Central memory CD8-positive, alpha-beta T cell (primary cell): ENCODE results near the gene SNRPA1.

Experiments
- ATAC-seq: fragments of 150-1000 bp; cut with Tn5 transposase; replicated peaks from 2 replicates; pipeline ENCODE4 v1.10.0; 2022; ENCODE audit warnings: mild to moderate bottlenecking, moderate FRiP score, moderate number of reproducible peaks; ENCODE audit not compliant: poor library complexity, severe bottlenecking; ENCODE audit errors: extremely low read depth
- DNase-seq, 2 donors: peaks; one replicate each; pipeline ENCODE4 v3.0.0; 2021; ENCODE audit warnings: low spot score in 2 of 2
- H3K27ac Mint-ChIP-seq: one replicate; pipeline ENCODE4 v1.8.0; 2022; ENCODE audit warnings: low read depth, mild to moderate bottlenecking, moderate library complexity, mixed read lengths
- H3K27me3 Mint-ChIP-seq: one replicate; pipeline ENCODE4 v1.8.0; 2022; ENCODE audit warnings: mixed read lengths
- H3K36me3 Mint-ChIP-seq: one replicate; pipeline ENCODE4 v1.8.0; 2022; ENCODE audit warnings: mild to moderate bottlenecking, moderate library complexity, mixed read lengths; ENCODE audit not compliant: insufficient read depth
- H3K4me1 Mint-ChIP-seq: one replicate; pipeline ENCODE4 v1.8.0; 2022; ENCODE audit warnings: mixed read lengths
- H3K4me3 Mint-ChIP-seq: one replicate; pipeline ENCODE4 v1.8.0; 2022; ENCODE audit warnings: mild to moderate bottlenecking, moderate library complexity, mixed read lengths
- H3K9me3 Mint-ChIP-seq: one replicate; pipeline ENCODE4 v1.8.0; 2022; ENCODE audit warnings: mixed read lengths

Gene SNRPA1

DNA sequence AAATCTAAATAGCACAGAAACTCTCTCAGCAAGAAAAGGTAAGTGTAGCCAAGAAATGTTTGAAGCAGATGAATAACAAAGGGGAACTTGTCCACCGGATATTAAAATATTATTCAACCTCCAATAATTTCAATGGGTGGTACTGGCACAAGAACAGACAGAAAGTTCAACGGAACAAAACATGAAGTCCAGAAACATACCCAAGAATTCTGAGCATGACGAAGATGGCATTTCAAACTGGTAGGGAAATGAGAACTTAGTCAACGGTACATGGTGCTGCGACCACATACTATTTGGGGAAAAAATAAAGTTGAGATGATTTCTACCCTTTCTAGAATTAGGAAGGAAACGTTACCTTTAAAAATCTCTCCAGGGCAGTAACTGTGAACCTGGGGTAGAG is 48.7 kb downstream of the SNRPA1 start:
- peak overlapping the region; percentile 47 for H3K4me3 Mint-ChIP-seq
- peak overlapping the region; percentile 93 for H3K27ac Mint-ChIP-seq
- no peaks in the 10 kb centered on the region for H3K27me3 Mint-ChIP-seq
- peaks cover 15% of the 10 kb centered on the region for H3K36me3 Mint-ChIP-seq
- ATAC-seq: no peak
- H3K4me1 Mint-ChIP-seq: peaks cover 85% of the 10 kb centered on the region
- no peak for DNase-seq
- H3K9me3 Mint-ChIP-seq: no peaks in the 10 kb centered on the region

DNA sequence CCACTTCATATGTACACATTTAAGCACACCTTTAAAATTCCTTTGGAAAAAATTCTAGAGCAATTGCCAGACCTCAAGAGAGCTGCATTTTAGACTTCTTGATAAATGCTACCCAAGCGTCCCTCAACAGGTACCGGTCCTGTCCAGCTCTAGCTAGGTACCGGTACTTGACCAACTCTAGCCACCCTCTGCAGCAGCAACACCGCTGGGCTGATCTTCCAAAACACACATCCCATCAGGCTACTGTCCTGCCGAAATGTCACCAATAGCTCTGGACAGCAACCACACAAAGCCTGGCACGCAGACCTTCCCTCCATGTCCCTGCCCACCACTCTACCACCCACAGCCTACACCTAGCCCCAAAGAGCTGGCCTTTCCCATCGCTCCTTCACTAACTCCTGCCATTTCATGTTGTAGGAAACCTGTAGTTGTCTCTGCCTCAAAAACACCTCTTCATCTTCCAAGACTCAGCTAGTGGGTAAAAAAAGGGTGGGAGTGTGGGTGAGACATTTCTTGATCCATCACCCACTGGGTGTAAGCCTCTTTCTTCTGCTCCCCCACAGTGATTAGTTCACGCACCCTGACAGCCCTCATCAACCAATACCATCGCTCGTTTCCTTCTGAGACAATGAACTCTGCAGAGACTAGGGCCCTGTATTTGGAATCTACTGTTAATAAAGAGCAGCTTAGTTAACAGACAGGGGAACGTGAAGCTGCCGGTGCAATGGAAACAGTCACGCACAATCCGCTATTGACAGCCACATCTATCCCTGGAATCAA is 50.0 kb downstream of the SNRPA1 start:
- ATAC-seq: no peak
- Mint-ChIP-seq H3K27ac (peak overlapping the region; percentile 93), H3K36me3 (peaks cover 6% of the 10 kb centered on the region), H3K27me3 (no peaks in the 10 kb centered on the region), H3K9me3 (no peaks in the 10 kb centered on the region), H3K4me3 (peak overlapping the region; percentile 74), H3K4me1 (peaks cover 79% of the 10 kb centered on the region)
- DNase-seq: no peak

DNA sequence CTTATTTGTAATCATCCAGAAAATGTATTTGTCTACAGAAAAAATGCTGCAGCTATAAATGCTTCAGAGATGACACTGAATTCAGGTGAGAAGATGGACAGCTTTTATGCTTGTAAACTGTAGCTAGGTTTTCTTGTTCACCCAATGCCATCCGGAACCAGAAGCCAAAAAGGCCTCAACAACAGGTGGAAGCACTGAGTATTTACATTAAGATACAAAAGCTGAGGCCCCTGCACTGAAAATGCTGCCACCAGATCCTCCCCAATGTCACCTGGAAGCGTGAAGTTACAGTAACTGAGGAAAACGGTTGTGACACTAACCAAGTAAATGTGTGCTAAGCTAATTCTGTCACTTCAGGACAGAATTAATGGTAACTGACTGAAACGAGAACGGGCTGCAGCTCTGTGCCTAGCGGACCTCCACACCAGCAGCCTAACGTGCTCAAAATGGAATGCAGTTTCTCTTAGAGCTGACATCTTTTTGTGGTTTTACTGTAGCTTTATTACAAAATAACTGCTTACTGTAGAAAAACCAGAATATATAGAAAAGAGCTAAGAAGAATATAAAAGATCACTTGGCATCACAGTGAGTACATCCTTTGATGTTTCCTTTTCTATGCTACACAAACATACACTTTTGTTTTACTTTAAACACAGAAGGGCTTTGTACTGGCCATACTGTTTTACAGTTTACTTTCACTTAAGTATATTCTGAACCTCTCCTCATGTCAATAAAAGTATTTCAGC is 50.8 kb downstream of the SNRPA1 start:
- DNase-seq: no peak
- Mint-ChIP-seq H3K36me3 (peaks cover 7% of the 10 kb centered on the region), H3K4me1 (peaks cover 79% of the 10 kb centered on the region), H3K9me3 (no peaks in the 10 kb centered on the region), H3K27me3 (no peaks in the 10 kb centered on the region), H3K27ac (peak overlapping the region; percentile 93), H3K4me3 (peak overlapping the region; percentile 74)
- ATAC-seq: no peak

DNA sequence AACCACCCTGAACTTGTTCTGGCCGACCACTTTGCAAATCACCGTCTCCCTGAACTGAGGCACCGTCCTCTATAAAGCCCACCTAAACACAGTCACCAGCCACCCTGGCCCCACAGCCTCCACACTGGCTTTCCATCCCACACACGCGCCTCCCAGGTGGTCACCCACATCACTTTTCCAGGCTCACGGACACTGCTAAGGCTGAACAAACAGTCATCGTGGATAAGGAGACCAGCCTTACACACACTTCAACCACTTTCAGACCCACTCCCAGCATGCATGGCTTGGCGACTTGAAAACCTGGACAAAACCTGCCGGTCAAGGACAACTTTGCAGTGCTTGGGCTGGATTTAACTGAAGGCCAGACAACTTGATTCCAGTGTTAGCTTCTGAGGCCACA is 51.6 kb downstream of the SNRPA1 start:
- Mint-ChIP-seq H3K27me3 (no peaks in the 10 kb centered on the region), H3K4me3 (peak overlapping the region; percentile 74), H3K4me1 (peaks cover 84% of the 10 kb centered on the region), H3K27ac (peak overlapping the region; percentile 93), H3K9me3 (no peaks in the 10 kb centered on the region), H3K36me3 (peaks cover 7% of the 10 kb centered on the region)
- ATAC-seq (no peak), DNase-seq (no peak)

DNA sequence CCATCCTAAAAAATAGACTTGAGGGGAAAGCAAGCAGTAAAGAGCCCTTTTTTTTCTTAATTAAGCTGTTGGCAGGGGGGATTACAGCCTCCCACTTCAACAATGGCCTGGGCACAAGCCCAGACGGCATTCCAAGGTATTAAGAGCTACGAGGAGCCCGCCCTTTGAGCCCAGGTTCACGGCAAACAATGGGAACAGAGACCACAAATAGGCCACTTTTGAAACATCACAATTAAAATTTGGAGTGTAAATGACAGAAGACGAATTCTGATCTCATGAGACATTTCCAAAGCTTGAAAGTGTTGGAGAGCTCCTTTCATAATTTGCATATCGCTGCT is 52.1 kb downstream of the SNRPA1 start:
- H3K9me3 Mint-ChIP-seq: no peaks in the 10 kb centered on the region
- peaks cover 81% of the 10 kb centered on the region for H3K4me1 Mint-ChIP-seq
- peak overlapping the region; percentile 74 for H3K4me3 Mint-ChIP-seq
- DNase-seq (no peak), ATAC-seq (no peak)
- no peaks in the 10 kb centered on the region for H3K27me3 Mint-ChIP-seq
- H3K36me3 Mint-ChIP-seq: peaks cover 5% of the 10 kb centered on the region
- peak overlapping the region; percentile 93 for H3K27ac Mint-ChIP-seq

DNA sequence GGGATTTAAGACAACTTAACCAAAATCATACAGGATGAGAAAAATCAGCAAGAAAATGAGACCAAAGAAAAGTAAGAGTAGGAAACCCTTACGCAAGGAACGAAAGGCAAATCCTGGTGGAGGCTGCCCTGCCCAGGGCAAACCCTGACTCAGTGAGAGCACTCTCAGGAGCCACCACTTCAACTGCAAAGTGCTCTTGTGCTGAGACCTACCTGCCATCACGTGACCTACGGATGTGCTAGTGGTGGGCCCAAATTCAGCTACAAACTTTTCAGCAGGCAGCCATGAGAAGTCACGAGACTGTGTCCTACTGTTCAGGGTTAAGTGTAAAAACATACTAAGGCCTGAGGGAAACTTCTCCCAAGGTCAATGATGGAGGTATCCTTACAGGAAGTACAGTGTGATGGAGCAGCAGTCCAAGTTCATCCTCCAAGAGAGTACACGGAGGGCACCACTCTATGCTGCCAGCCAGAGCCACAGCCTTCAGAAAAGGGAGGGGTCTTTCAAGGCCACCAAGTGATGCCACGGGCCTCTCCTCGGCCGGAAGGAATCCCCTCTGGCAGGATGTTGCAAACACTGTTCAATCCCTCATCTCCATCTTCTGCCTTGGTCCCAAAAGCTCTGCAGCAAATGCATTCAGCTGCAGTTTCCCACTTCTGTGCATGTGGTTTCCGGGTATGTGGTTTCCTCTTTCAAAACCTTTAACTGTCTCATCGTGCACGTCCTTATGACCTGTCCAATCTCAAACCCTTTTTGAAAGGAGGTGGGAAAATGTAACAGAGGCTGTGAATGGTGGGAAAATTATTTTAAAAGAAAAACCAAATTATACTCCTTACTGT is 52.7 kb downstream of the SNRPA1 start:
- Mint-ChIP-seq H3K27me3 (no peaks in the 10 kb centered on the region), H3K36me3 (peaks cover 5% of the 10 kb centered on the region), H3K4me3 (peak overlapping the region; percentile 74), H3K4me1 (peaks cover 82% of the 10 kb centered on the region), H3K9me3 (no peaks in the 10 kb centered on the region), H3K27ac (peak overlapping the region; percentile 93)
- ATAC-seq: peak; percentile 94
- peak; percentile 38 to 73 for DNase-seq

DNA sequence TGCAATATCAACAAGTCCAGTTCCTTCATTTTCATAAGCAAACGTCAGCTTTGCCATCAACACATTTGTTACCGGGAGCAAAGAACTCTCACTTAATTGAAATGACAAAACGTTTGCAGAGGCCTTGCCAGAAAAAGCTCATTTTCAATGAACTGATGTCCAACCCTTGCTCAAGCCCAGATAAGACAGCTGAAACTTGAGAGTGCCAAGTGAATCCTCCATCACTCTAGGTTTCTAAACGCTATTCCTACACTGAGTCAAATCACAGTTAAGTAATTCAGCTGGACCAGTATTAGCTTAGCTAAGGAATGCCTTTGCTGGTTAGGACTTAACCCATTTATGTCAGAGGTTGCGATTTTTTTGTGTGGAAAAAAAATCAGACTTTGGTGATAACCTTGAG is 54.7 kb downstream of the SNRPA1 start:
- peaks cover 12% of the 10 kb centered on the region for H3K36me3 Mint-ChIP-seq
- H3K9me3 Mint-ChIP-seq: no peaks in the 10 kb centered on the region
- H3K27me3 Mint-ChIP-seq: no peaks in the 10 kb centered on the region
- peak overlapping the region; percentile 87 for H3K27ac Mint-ChIP-seq
- H3K4me1 Mint-ChIP-seq: peaks cover 67% of the 10 kb centered on the region
- no peak overlapping the region for H3K4me3 Mint-ChIP-seq
- DNase-seq (no peak), ATAC-seq (no peak)

DNA sequence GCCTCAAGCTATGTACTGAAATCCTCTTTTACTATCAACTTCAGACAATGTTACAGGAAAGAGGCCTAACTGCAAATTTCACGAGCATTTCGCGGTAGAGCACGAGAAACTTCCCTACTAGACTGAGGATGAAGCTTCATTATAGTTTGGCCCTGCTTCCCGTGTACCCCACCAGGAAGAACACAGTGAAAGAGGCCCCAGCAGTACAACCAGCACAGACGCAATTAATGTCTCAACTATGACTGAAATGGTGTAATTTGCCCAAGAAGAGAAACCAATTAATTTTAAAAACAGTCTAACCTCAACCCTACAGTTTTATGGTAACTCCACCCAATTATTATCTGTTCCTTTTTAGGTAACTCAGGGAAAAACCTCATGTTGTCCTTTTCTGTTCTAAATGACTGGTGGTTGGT is 55.3 kb downstream of the SNRPA1 start:
- Mint-ChIP-seq H3K4me3 (peak overlapping the region; percentile 65), H3K4me1 (peaks cover 66% of the 10 kb centered on the region), H3K9me3 (no peaks in the 10 kb centered on the region), H3K36me3 (peaks cover 15% of the 10 kb centered on the region), H3K27me3 (no peaks in the 10 kb centered on the region), H3K27ac (peak overlapping the region; percentile 87)
- no peak for ATAC-seq
- no peak for DNase-seq

DNA sequence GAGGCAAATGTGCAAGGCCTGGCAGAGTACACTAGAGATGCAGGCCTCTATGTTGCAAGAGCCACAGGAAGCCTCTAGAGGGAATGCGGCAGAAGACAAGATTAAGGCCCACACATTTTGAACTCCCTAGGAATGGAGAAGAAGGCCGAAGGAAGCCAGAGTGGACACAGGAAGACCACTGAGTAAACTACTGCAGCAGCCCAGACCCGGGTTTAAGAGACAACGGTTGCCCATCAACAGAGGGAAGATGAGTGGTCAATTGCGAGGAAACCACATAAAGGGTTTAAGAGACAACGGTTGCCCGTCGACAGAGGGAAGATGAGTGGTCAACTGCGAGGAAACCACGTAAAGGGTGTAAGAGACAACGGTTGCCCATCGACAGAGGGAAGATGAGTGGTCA is 57.8 kb downstream of the SNRPA1 start:
- Mint-ChIP-seq H3K36me3 (peaks cover 34% of the 10 kb centered on the region), H3K27ac (peak overlapping the region; percentile 13), H3K9me3 (no peaks in the 10 kb centered on the region), H3K27me3 (no peaks in the 10 kb centered on the region), H3K4me3 (no peak overlapping the region), H3K4me1 (peaks cover 61% of the 10 kb centered on the region)
- ATAC-seq (no peak), DNase-seq (no peak)

DNA sequence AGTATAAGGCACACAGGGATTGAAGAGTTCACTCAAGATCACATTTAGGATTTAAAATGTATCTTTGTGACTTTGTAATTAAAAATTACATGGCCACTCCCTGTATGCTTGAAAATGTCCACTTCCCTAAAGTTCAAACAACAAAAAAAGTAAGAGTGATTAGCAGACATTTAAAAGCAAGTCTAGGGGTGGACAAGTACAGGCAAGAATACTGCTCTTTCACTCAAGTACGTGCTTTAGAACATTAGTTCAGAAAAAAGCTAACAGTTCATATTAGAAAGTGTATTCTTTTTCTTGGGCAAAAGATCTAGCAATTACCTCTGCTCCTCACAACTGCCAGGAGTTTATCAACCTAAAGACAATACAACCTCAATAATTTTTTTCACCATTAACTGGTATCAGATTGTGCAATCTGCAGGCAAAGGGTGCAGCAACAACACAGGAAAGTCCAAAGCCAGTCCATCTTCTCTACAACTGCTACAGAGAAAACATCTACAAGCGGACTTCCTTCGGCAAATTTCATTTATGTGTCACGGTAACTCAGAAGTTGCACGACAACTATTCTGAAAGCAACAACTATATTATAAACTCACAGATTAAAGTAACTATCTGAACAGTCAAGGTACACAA is 61.3 kb downstream of the SNRPA1 start:
- ATAC-seq (no peak), DNase-seq (no peak)
- H3K9me3 Mint-ChIP-seq: no peaks in the 10 kb centered on the region
- H3K4me1 Mint-ChIP-seq: peaks cover 58% of the 10 kb centered on the region
- no peak overlapping the region for H3K27ac Mint-ChIP-seq
- no peak overlapping the region for H3K4me3 Mint-ChIP-seq
- no peaks in the 10 kb centered on the region for H3K27me3 Mint-ChIP-seq
- peaks cover 33% of the 10 kb centered on the region for H3K36me3 Mint-ChIP-seq

DNA sequence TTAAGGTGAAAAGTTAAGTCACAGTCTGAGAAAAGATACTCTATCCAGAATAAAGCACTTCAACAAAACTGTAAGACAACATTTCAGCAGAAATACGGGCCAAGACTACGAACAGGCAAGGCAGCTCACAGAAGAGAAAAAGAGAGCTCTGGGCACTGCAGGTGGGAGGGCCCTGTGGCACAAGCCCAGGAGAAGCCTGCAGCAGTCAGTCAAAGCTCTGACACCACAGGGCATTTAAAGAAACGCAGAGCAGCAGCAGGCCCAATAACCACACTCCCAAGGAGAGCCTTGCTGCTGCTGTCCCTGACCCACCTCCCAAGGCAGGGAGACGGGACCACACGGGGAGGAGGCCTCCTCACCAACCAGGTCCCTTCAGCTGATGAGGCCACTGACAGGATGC is 62.4 kb downstream of the SNRPA1 start:
- DNase-seq: no peak
- no peak for ATAC-seq
- H3K4me1 Mint-ChIP-seq: peaks cover 56% of the 10 kb centered on the region
- H3K27me3 Mint-ChIP-seq: no peaks in the 10 kb centered on the region
- peaks cover 35% of the 10 kb centered on the region for H3K36me3 Mint-ChIP-seq
- H3K9me3 Mint-ChIP-seq: peaks cover 6% of the 10 kb centered on the region
- H3K4me3 Mint-ChIP-seq: no peak overlapping the region
- no peak overlapping the region for H3K27ac Mint-ChIP-seq
